Stomach (tissue), 9 donors: ENCODE results near the gene KCNIP2. TPM values are rescaled to one million over a fixed set of nuclear protein-coding genes. Genes with fewer than 3 reads are reported as not detected.

ENCODE experiments used
- DNase-seq, 2 donors: peaks; one replicate each; pipeline versions ENCODE4 v3.0.0 to v3.0.0-alpha.2; 2013 to 2019
- H3K27ac ChIP-seq, 5 donors: fragments of 200-600 bp in 4 of 5; sonication (generic) in 4 of 5; one replicate each; pipeline ENCODE4 v1.5.1; 2013 to 2019; ENCODE audit warnings: mild to moderate bottlenecking in 1 of 5, moderate library complexity in 1 of 5
- H3K27me3 ChIP-seq, 3 donors: fragments of 200-600 bp; sonication (generic); one replicate each; pipeline ENCODE4 v1.5.1; 2017 to 2019; ENCODE audit warnings: mixed run types in 1 of 3
- H3K36me3 ChIP-seq, 4 donors: fragments of 200-600 bp; sonication (generic); 1 replicate in 3 of 4; 2 replicates in 1 of 4; pipeline ENCODE4 v1.5.1; 2016 to 2019
- H3K4me1 ChIP-seq, 4 donors: fragments of 200-600 bp; sonication (generic); one replicate each; pipeline ENCODE4 v1.5.1; 2016 to 2019
- H3K4me3 ChIP-seq, 4 donors: fragments of 200-600 bp; sonication (generic) in 3 of 4; one replicate each; pipeline ENCODE4 v1.5.1; 2016 to 2019; ENCODE audit warnings: mild to moderate bottlenecking in 1 of 4
- H3K9me3 ChIP-seq, 4 donors: fragments of 200-600 bp; sonication (generic); one replicate each; pipeline ENCODE4 v1.5.1; 2016 to 2019
- EP300 ChIP-seq: sonication (generic); formaldehyde crosslinking; IDR thresholded peaks from one replicate; pipeline ENCODE4 v1.6.1; 2017; ENCODE audit warnings: antibody characterized with exemption
- POLR2A ChIP-seq, 4 donors: fragments of 450-650 bp; IDR thresholded peaks; one replicate each; pipeline ENCODE4 v1.6.1; 2016; ENCODE audit warnings: antibody characterized with exemption in 4 of 4, control low read depth in 2 of 4, mild to moderate bottlenecking in 1 of 4, moderate library complexity in 1 of 4
- POLR2AphosphoS5 ChIP-seq, 3 donors: sonication (generic); formaldehyde crosslinking; IDR thresholded peaks; one replicate each; pipeline ENCODE4 v1.6.1; 2016; ENCODE audit warnings: antibody characterized with exemption in 3 of 3
- WGBS, 5 donors: extraction: QIAGEN DNeasy Blood & Tissue Kit in 3 of 5; methylation state at CpG; one replicate each; pipeline versions ENCODE4 v1.1.5 to v1.1.7; 2013 to 2018; 5-methylcytosine and 5-hydroxymethylcytosine counted together
- intact Hi-C: fragments of 100-400 bp; cut with DNase I; formaldehyde crosslinking; loops from one replicate; pipeline ENCODE4 v1.15.1; 2023; ENCODE audit warnings: low total_unique reads
- polyA plus RNA-seq, 3 donors: library from polyadenylated mRNA; stranded (reverse); fragments of 200-250 nt; gene quantifications; one replicate each; pipeline ENCODE4 v1.2.3, GENCODE V29; 2013
- total RNA-seq, 5 donors: library from RNA; depleted of rRNA; stranded (reverse); fragments of >200 nt; gene quantifications; one replicate each; pipeline versions ENCODE4 v1.1.0 to v1.2.3, GENCODE V29; 2014 to 2016
- TF ChIP-seq, protein P1 (sequence below), 7 experiments: fragments of 450-650 bp in 4 of 7; fragments of 200-600 bp in 3 of 7; sonication (generic) in 3 of 7; IDR thresholded peaks; one replicate each; pipeline ENCODE4 v1.5.1; 2016 to 2019; ENCODE audit warnings: antibody characterized with exemption in 7 of 7, control low read depth in 2 of 7, mild to moderate bottlenecking in 1 of 7
- donor health status: healthy with polysubstance abuse.
- donor health status: Bipolar disorder and iron deficiency.
- donor health status: healthy.

KCNIP2 gene
- total and polyA plus RNA-seq, 8 donors = 0.62 to 5.7 (median 1.3) TPM; not detected in 3

DNA sequence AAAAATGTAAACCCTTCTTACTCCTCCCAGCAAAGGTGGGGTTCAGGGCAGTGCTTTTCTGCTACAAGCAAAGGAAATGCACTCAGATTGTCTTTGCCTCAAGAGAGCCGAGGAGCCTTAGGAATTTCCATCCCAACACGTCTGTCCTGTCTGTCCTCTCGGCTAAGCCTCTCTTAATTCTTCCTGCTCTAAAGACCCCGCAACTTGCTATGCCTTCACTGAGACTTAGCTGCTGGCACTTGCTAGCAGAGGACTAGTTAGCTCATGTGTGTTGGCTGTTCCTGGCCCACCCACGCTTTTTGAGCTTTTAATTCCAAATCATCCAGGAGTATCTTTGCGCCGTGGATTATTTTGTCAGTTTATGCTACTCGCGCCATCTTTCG lies 59.9 kb downstream of the KCNIP2 start:
- intact Hi-C loops = loop anchor here (5.0 kb wide), 1 partner anchor 181 kb away; no protein-coding TSS in a partner anchor
- H3K9me3 ChIP-seq = no peaks in the 10 kb centered on the region
- no peak for TF ChIP-seq EP300
- TF ChIP-seq POLR2A (IDR thresholded peaks at IDR 0.05) = no peak
- no peak for TF ChIP-seq POLR2AphosphoS5 (IDR thresholded peaks at IDR 0.05)
- TF ChIP-seq, protein P1, sequence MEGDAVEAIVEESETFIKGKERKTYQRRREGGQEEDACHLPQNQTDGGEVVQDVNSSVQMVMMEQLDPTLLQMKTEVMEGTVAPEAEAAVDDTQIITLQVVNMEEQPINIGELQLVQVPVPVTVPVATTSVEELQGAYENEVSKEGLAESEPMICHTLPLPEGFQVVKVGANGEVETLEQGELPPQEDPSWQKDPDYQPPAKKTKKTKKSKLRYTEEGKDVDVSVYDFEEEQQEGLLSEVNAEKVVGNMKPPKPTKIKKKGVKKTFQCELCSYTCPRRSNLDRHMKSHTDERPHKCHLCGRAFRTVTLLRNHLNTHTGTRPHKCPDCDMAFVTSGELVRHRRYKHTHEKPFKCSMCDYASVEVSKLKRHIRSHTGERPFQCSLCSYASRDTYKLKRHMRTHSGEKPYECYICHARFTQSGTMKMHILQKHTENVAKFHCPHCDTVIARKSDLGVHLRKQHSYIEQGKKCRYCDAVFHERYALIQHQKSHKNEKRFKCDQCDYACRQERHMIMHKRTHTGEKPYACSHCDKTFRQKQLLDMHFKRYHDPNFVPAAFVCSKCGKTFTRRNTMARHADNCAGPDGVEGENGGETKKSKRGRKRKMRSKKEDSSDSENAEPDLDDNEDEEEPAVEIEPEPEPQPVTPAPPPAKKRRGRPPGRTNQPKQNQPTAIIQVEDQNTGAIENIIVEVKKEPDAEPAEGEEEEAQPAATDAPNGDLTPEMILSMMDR (IDR thresholded peaks at IDR 0.05) = no peak
- H3K4me3 ChIP-seq = peak overlapping the region; percentile 56 to 71 (median 64)
- peaks cover 0 to 11% (median 10%) of the 10 kb centered on the region in 3 donors for H3K27me3 ChIP-seq
- 47 to 52% (median 50%) methylated on average over 10 of the region's 10 CpGs for WGBS, 5 donors
- H3K36me3 ChIP-seq = peaks cover 27 to 48% (median 46%) of the 10 kb centered on the region in 4 donors
- H3K27ac ChIP-seq = peak overlapping the region in 4 of 5 donors; percentile 53 to 72 (median 60)
- no peak for DNase-seq
- H3K4me1 ChIP-seq = peaks cover 37 to 65% (median 57%) of the 10 kb centered on the region in 4 donors

DNA sequence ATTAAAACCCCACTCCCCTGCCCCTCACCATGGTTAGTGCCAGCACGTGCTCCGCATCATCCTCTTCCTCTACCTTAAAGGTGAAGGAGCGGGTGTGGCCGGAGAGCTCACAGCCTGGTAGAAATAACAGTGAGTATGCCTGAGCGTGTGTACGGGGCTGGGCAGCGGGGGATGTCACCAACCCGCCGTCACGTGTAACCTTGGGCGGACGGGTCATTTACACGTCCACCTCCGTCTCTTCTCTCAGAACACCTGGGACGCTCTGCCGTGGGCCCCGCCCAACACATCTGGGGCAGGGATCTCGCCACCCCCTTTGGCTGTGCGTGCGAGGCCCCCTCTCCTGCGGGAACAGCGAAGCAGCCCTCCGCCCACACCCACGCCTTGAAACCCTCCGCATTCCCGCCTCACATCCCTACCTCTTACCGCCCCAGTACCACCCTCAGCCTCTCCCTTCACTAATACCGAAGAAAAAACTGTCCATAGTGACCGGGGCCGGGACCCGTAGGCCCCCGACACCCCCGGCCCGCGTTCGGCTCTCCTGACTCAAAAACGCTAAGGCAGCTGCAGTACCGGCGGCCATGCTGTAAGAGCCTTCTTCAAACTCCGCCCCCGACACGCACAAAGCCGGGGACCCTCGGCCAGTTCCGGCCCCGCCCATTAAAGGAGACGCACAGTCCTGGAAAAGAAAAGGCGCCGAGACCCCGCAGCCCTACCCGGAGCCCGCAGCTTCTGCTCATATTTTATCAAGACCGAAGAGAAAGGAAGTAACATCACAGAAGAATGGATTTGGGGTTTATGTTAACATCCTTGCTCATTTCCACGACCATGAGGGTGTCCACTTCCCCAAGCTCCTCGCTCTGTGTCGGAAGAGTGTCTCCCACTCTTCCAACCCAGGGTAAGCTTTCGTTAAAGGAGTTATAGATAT lies 60.5 kb downstream of the KCNIP2 start, which contains the start of gene NPM3:
NPM3 (minus strand) TSS at position 636 of the 925 bp plus-strand sequence; CDS start at position 580, 56 bp downstream.
- Histone ChIP-seq H3K4me1 (peaks cover 40 to 71% (median 63%) of the 10 kb centered on the region in 4 donors), H3K27me3 (peaks cover 0 to 17% (median 16%) of the 10 kb centered on the region in 3 donors), H3K4me3 (peak within 1 kb of the TSS; percentile 56 to 71 (median 64)), H3K9me3 (no peaks in the 10 kb centered on the region), H3K36me3 (peaks cover 25 to 41% (median 39%) of the 10 kb centered on the region in 4 donors), H3K27ac (peak within 1 kb of the TSS; percentile 7 to 72 (median 57))
- 1% methylated on average over 51 to 57 of the region's 57 CpGs for WGBS, 5 donors
- intact Hi-C loops = loop anchor here (5.0 kb wide), 1 partner anchor 181 kb away; no protein-coding TSS in a partner anchor
- TF ChIP-seq POLR2A (IDR thresholded peaks at IDR 0.05) (no peak), POLR2AphosphoS5 (IDR thresholded peaks at IDR 0.05) (peak in 2 of 3 donors; percentile 43 to 45), EP300 (no peak)
- TF ChIP-seq, protein P1 (IDR thresholded peaks at IDR 0.05) = peak in 1 of 7 experiments; percentile 18
- peak; percentile 81 to 95 for DNase-seq

DNA sequence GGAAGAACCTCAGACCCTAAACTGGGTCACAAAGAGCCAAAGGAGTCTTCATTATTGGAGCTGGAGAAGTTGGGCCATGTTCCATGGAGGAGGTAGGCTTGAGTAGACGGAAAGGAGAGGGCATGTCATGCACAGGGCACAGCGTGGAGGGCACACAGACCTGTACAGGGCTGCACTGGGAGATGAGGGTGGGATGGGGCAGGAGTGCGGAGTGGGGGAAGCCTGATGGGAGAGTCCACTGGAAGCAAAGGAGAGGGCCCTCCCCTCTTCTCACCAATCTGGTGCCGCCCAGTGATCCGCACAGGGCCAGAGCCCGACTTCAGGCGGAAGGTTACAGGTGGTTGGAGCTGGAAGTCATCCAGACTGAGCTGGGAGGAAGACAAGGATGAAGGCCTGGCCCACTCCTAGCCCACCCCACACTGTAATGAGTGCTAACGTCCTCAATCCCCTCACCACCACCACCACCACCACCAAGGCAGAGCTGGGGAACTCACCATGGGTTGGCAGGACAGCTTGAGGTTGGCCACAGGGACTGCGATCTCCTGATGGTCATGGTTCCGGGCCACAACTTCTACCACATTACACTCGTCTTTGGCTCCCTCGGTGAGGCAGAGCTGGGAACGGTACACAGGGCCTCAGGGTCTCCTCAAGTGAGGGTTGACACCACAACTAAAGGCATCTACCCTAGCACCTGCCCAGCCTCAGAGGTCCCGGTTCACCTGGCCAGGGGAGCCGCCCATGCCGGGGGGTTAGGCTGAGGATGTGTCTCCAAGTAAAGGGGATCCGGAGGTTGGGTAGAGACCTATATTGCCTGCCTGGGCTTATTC lies 61.4 kb downstream of the KCNIP2 start:
- H3K27me3 ChIP-seq = peaks cover 3 to 26% (median 19%) of the 10 kb centered on the region in 3 donors
- H3K36me3 ChIP-seq = peaks cover 16 to 33% (median 31%) of the 10 kb centered on the region in 4 donors
- peak in 1 of 2 donors; percentile 21 for DNase-seq
- no peak for TF ChIP-seq POLR2AphosphoS5 (IDR thresholded peaks at IDR 0.05)
- TF ChIP-seq, protein P1 (IDR thresholded peaks at IDR 0.05) = no peak
- no peak for TF ChIP-seq POLR2A (IDR thresholded peaks at IDR 0.05)
- no peak for TF ChIP-seq EP300
- H3K9me3 ChIP-seq = no peaks in the 10 kb centered on the region
- peak overlapping the region; percentile 56 to 71 (median 64) for H3K4me3 ChIP-seq
- peaks cover 40 to 72% (median 63%) of the 10 kb centered on the region in 4 donors for H3K4me1 ChIP-seq
- intact Hi-C loops = loop anchor here (5.0 kb wide), 1 partner anchor 180 kb away; no protein-coding TSS in a partner anchor
- WGBS, 5 donors = 45 to 60% (median 47%) methylated on average over 12 to 17 of the region's 17 CpGs
- H3K27ac ChIP-seq = peak overlapping the region in 3 of 5 donors; percentile 57 to 72 (median 64)
